ENCODE data around the gene TNIK. TPM values are rescaled to one million over a fixed set of nuclear protein-coding genes. Genes with fewer than 3 reads are reported as not detected.

Gene TNIK
- total and polyA plus RNA-seq, 12 donors, result 9.3 to 51.9 (median 35.1) TPM

- no peaks in the 10 kb centered on the region for H3K27me3 ChIP-seq
- WGBS, 2 donors, result 43 to 49% methylated on average over 2 of the region's 2 CpGs
- H3K36me3 ChIP-seq, result no peaks in the 10 kb centered on the region
- DNase-seq, result no peak
- H3K4me1 ChIP-seq, result peaks cover 0 to 70% (median 25%) of the 10 kb centered on the region in 9 donors
- TF ChIP-seq CTCF (IDR thresholded peaks at IDR 0.05), result no peak
- no peaks in the 10 kb centered on the region for H3K9me3 ChIP-seq
- no peak for ATAC-seq
- H3K27ac ChIP-seq, result no peak overlapping the region
- intact Hi-C loops (cut with DNase I), result no loop called here
- H3K4me3 ChIP-seq, result no peak overlapping the region
Observed at GRCh38 chr3:171412054-171412453, 48.2 kb downstream of the TNIK start.

GRCh38 chr3:171410186-171410585 is 50.0 kb downstream of the TNIK start:
- TF ChIP-seq CTCF (IDR thresholded peaks at IDR 0.05), result no peak
- WGBS, 2 donors, result 93 to 97% methylated on average over 6 of the region's 6 CpGs

GRCh38 chr3:171407759-171408158 is 52.4 kb downstream of the TNIK start:
- H3K4me1 ChIP-seq, result peaks cover 0 to 53% (median 13%) of the 10 kb centered on the region in 9 donors
- ATAC-seq (no peak), DNase-seq (no peak)
- WGBS, 2 donors, result 59 to 66% methylated on average over 3 of the region's 3 CpGs
- no peak for TF ChIP-seq CTCF (IDR thresholded peaks at IDR 0.05)
- intact Hi-C loops (cut with DNase I), result no loop called here
- H3K4me3 ChIP-seq, result no peak overlapping the region
- no peaks in the 10 kb centered on the region for H3K27me3 ChIP-seq
- H3K36me3 ChIP-seq, result no peaks in the 10 kb centered on the region
- no peak overlapping the region for H3K27ac ChIP-seq
- no peaks in the 10 kb centered on the region for H3K9me3 ChIP-seq

More at GRCh38 chr3:171410186-171410585, 50.0 kb downstream of the TNIK start:
- peaks cover 0 to 55% (median 12%) of the 10 kb centered on the region in 9 donors for H3K4me1 ChIP-seq
- no peaks in the 10 kb centered on the region for H3K36me3 ChIP-seq
- intact Hi-C loops (cut with DNase I), result no loop called here
- ATAC-seq (no peak), DNase-seq (no peak)
- H3K9me3 ChIP-seq, result no peaks in the 10 kb centered on the region
- H3K4me3 ChIP-seq, result no peak overlapping the region
- no peak overlapping the region for H3K27ac ChIP-seq
- no peaks in the 10 kb centered on the region for H3K27me3 ChIP-seq

- no peak for ATAC-seq
- Histone ChIP-seq H3K27ac (no peak overlapping the region), H3K4me1 (peaks cover 0 to 68% (median 27%) of the 10 kb centered on the region in 9 donors), H3K36me3 (no peaks in the 10 kb centered on the region), H3K4me3 (no peak overlapping the region), H3K27me3 (no peaks in the 10 kb centered on the region), H3K9me3 (no peaks in the 10 kb centered on the region)
- 20 to 25% methylated on average over 3 of the region's 3 CpGs for WGBS, 2 donors
- intact Hi-C loops (cut with DNase I), result loop anchor here in 1 of 10 donors (5.0 kb wide), 1 partner anchor 53 kb away; no protein-coding TSS in a partner anchor
- no peak for DNase-seq
- TF ChIP-seq CTCF (IDR thresholded peaks at IDR 0.05), result no peak
Observed at GRCh38 chr3:171404376-171404967, 55.7 kb downstream of the TNIK start.
